ENCODE data around the gene FITM1.

DNA sequence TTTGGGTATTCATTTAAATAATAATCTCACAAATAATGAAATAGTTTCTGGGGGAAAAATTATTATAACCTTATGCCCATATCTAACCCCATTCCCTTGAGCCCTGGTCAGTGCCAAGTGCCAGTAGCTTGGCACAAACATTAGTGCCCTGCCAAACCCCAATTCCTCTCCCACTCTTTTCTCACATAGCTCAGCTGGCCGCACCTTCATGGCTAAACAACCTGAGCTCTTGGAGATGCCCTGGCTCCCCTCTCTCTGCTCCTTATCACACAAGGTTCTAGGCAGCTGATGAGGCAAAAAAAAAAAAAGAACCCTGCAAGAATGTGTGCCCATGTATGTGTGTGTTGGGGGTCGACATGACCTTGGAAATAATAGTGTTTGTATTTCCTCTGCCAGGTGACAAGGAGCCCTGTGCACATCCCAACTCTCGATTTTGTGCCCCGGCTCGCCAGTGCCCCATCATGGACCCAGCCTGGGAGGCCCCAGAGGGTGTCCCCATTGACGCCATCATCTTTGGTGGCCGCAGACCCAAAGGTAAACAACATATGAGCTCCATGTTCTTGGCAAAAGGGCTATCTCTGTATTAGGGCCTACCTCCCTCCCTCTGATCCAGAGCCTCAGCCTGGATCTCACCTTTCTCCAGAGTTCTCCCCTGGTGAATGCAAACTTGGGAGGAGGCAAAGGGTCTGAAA lies 28.0 kb upstream of the FITM1 start:
- TF ChIP-seq EZH2phosphoT487 (IDR thresholded peaks at IDR 0.05; ENCODE audit: borderline replicate concordance, low read length), result no peak
- TF ChIP-seq, protein P1, sequence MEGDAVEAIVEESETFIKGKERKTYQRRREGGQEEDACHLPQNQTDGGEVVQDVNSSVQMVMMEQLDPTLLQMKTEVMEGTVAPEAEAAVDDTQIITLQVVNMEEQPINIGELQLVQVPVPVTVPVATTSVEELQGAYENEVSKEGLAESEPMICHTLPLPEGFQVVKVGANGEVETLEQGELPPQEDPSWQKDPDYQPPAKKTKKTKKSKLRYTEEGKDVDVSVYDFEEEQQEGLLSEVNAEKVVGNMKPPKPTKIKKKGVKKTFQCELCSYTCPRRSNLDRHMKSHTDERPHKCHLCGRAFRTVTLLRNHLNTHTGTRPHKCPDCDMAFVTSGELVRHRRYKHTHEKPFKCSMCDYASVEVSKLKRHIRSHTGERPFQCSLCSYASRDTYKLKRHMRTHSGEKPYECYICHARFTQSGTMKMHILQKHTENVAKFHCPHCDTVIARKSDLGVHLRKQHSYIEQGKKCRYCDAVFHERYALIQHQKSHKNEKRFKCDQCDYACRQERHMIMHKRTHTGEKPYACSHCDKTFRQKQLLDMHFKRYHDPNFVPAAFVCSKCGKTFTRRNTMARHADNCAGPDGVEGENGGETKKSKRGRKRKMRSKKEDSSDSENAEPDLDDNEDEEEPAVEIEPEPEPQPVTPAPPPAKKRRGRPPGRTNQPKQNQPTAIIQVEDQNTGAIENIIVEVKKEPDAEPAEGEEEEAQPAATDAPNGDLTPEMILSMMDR (conservative IDR thresholded peaks at IDR 0.05; ENCODE audit: low read depth, low read length), result no peak

All from PC-3 (cell line).